ENCODE data around the gene NDN. TPM values are rescaled to one million over a fixed set of nuclear protein-coding genes. Genes with fewer than 3 reads are reported as not detected.

NDN gene
- total and polyA plus RNA-seq, 2 of the 4 experiments (the other 2 are of a cell fraction), result 40.1 to 72.4 TPM

- H2BK15ac ChIP-seq (ENCODE audit: low read depth, low read length), result no peak overlapping the region
- no peak overlapping the region for H3K9ac ChIP-seq (ENCODE audit: low read depth, low read length)
- no peaks in the 10 kb centered on the region for H3K36me3 ChIP-seq (ENCODE audit: control insufficient read depth, insufficient read depth, low read length)
- DNase-seq, result no peak
- H3K4me3 ChIP-seq (ENCODE audit: insufficient read depth, low read depth, low read length), result no peak overlapping the region
- no peak overlapping the region for H3K27ac ChIP-seq (ENCODE audit: insufficient read depth, low read length)
- no peaks in the 10 kb centered on the region for H3K9me3 ChIP-seq (ENCODE audit: control insufficient read depth, insufficient read depth, low read length)
- no peak overlapping the region for H3K56ac ChIP-seq (ENCODE audit: extremely low read depth, insufficient read depth, low read length)
- H3K9me1 ChIP-seq (ENCODE audit: insufficient read depth, low read length), result no peaks in the 10 kb centered on the region
- H2BK20ac ChIP-seq (ENCODE audit: low read depth, low read length), result no peak overlapping the region
- no peak overlapping the region for H4K5ac ChIP-seq (ENCODE audit: low read depth, low read length)
- H2AFZ ChIP-seq (replicated peaks; ENCODE audit: low read length, poor library complexity), result no peak overlapping the region
- POLR2A ChIA-PET (ENCODE audit: unreplicated experiment), result no interaction called here
- H3K27me3 ChIP-seq (ENCODE audit: control insufficient read depth, insufficient read depth, low read length), result no peaks in the 10 kb centered on the region
- H3K4ac ChIP-seq (ENCODE audit: low read depth, low read length), result no peak overlapping the region
- TF ChIP-seq ELK1 (IDR thresholded peaks at IDR 0.05; ENCODE audit: borderline replicate concordance, low read depth, low read length), result no peak
- TF ChIP-seq MAZ (IDR thresholded peaks at IDR 0.05; ENCODE audit: borderline replicate concordance, low read depth, low read length), result no peak
- TF ChIP-seq RFX5 (IDR thresholded peaks at IDR 0.05; ENCODE audit: low read depth, low read length), result no peak
- peak; percentile 60 for TF ChIP-seq CEBPB (IDR thresholded peaks at IDR 0.05; ENCODE audit: low read depth, low read length)
- CTCF ChIA-PET, result no interaction called here
- dilution Hi-C loops (cut with HindIII; ENCODE audit: low sequenced_read_pairs, unreplicated experiment) (no loop called here), in situ Hi-C loops (cut with MboI; ENCODE audit: low sequenced_read_pairs) (no loop called here), intact Hi-C loops (cut with micrococcal nuclease) (no loop called here)
- no peak overlapping the region for H2AK5ac ChIP-seq (ENCODE audit: low read depth, low read length)
- H3K14ac ChIP-seq (replicated peaks; ENCODE audit: low read depth, low read length), result no peak overlapping the region
- no peak overlapping the region for H2BK5ac ChIP-seq (ENCODE audit: low read depth, low read length, poor library complexity, severe bottlenecking)
- no CpG with 5 or more reads among the region's 1 CpG for WGBS, 2 experiments (ENCODE audit: extremely low coverage in 2 of 2, insufficient read length in 1 of 2)
- H3K4me2 ChIP-seq (ENCODE audit: low read depth, low read length), result no peak overlapping the region
- peaks cover 3% of the 10 kb centered on the region; the same call in 1 of the 2 replicates for H3K4me1 ChIP-seq (ENCODE audit: control insufficient read depth, insufficient read depth, low read length)
- no peak overlapping the region for H3K23ac ChIP-seq (ENCODE audit: low read depth, low read length)
- H2AK9ac ChIP-seq (replicated peaks; ENCODE audit: low read depth, low read length, poor library complexity), result no peak overlapping the region
- no peak overlapping the region for H4K91ac ChIP-seq (ENCODE audit: insufficient read depth, low read depth, low read length)
- H2BK120ac ChIP-seq (ENCODE audit: low read depth, low read length), result no peak overlapping the region
- H4K20me1 ChIP-seq (ENCODE audit: insufficient read depth, low read length), result no peaks in the 10 kb centered on the region
- ATAC-seq (ENCODE audit: low read depth), result no peak
- BruUV-seq (replicated peaks), result no TSS peak
- H4K8ac ChIP-seq (ENCODE audit: low read depth in 2 of 2, low read length in 2 of 2), result no peak overlapping the region
- no peak overlapping the region for H3K18ac ChIP-seq (ENCODE audit: low read depth, low read length)
- H3K79me1 ChIP-seq (ENCODE audit: low read depth in 1 of 2, low read length in 2 of 2), result no peaks in the 10 kb centered on the region
Observed at GRCh38 chr15:23694592-23694991, 7.5 kb upstream of the NDN start.

Data from IMR-90 (cell line).